Measurements from ENCODE around the gene ORAI2. TPM values are rescaled to one million over a fixed set of nuclear protein-coding genes. Genes with fewer than 3 reads are reported as not detected.

Gene ORAI2
- total and polyA plus RNA-seq, 2 of the 13 experiments (the other 11 are each of a cell fraction or from before 2014, with no cell fraction given) = 3.0 to 6.0 TPM

- TF ChIP-seq PRDM4 (CRISPR knock-in tag; IDR thresholded peaks at IDR 0.05; ENCODE audit: borderline replicate concordance) = no peak
- TF ChIP-seq THAP11 (CRISPR knock-in tag; IDR thresholded peaks at IDR 0.05) = peak; percentile 100
- no peak for TF ChIP-seq NONO (IDR thresholded peaks at IDR 0.05)
- TF ChIP-seq NONO (CRISPR knock-in tag; conservative IDR thresholded peaks at IDR 0.05) = peak; percentile 80
- TF ChIP-seq NR3C1 (CRISPR knock-in tag; IDR thresholded peaks at IDR 0.05) = no peak
- TF ChIP-seq NFE2L1 (CRISPR knock-in tag; IDR thresholded peaks at IDR 0.05; ENCODE audit: borderline replicate concordance) = 0 out of 2 replicates have a peak, but pooled peaks have one; percentile 52
- TF ChIP-seq, protein P1, sequence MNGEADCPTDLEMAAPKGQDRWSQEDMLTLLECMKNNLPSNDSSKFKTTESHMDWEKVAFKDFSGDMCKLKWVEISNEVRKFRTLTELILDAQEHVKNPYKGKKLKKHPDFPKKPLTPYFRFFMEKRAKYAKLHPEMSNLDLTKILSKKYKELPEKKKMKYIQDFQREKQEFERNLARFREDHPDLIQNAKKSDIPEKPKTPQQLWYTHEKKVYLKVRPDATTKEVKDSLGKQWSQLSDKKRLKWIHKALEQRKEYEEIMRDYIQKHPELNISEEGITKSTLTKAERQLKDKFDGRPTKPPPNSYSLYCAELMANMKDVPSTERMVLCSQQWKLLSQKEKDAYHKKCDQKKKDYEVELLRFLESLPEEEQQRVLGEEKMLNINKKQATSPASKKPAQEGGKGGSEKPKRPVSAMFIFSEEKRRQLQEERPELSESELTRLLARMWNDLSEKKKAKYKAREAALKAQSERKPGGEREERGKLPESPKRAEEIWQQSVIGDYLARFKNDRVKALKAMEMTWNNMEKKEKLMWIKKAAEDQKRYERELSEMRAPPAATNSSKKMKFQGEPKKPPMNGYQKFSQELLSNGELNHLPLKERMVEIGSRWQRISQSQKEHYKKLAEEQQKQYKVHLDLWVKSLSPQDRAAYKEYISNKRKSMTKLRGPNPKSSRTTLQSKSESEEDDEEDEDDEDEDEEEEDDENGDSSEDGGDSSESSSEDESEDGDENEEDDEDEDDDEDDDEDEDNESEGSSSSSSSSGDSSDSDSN (CRISPR knock-in tag; IDR thresholded peaks at IDR 0.05) = peak; percentile 73
- no peak for TF ChIP-seq ZNF282 (IDR thresholded peaks at IDR 0.05; ENCODE audit: partially characterized antibody)
- no peak; the same call in 1 of the 2 replicates for TF ChIP-seq HOXA5 (CRISPR knock-in tag; IDR thresholded peaks at IDR 0.05)
- TF ChIP-seq MEIS2 (CRISPR knock-in tag; IDR thresholded peaks at IDR 0.05) = no peak
- no peak for TF ChIP-seq NFYB (CRISPR knock-in tag; IDR thresholded peaks at IDR 0.05)
- TF ChIP-seq KLF16 (CRISPR knock-in tag; IDR thresholded peaks at IDR 0.05) = 0 out of 4 replicates have a peak, but pooled peaks have one; percentile 17 to 26
- TF ChIP-seq, protein P2, sequence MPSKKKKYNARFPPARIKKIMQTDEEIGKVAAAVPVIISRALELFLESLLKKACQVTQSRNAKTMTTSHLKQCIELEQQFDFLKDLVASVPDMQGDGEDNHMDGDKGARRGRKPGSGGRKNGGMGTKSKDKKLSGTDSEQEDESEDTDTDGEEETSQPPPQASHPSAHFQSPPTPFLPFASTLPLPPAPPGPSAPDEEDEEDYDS (CRISPR knock-in tag; IDR thresholded peaks at IDR 0.05) = peak; percentile 46
- TF ChIP-seq, protein P3, sequence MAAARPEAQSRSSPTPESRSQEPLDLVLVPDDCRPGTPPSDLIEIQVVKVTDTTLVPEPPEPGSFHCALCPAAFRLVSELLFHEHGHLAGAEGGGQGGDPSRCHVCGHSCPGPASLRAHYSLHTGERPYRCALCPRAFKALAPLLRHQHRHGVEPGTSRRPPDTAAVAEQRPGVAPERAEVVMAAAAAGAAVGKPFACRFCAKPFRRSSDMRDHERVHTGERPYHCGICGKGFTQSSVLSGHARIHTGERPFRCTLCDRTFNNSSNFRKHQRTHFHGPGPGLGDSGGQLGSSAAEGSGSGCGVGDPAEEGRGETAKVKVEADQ (CRISPR knock-in tag; IDR thresholded peaks at IDR 0.05; ENCODE audit: borderline replicate concordance) = 0 out of 2 replicates have a peak, but pooled peaks have one; percentile 15
- peak; percentile 40; the same call in 1 of the 2 replicates for TF ChIP-seq ZGPAT (CRISPR knock-in tag; IDR thresholded peaks at IDR 0.05)
- TF ChIP-seq ZNF883 (CRISPR knock-in tag; IDR thresholded peaks at IDR 0.05; ENCODE audit: not compliant biosample characterization) = no peak
- peak; percentile 72; the same call in 1 of the 2 replicates for TF ChIP-seq ETV6 (CRISPR knock-in tag; conservative IDR thresholded peaks at IDR 0.05)
- TF ChIP-seq MATR3 (CRISPR knock-in tag; IDR thresholded peaks at IDR 0.05) = no peak
- TF ChIP-seq CEBPB (IDR thresholded peaks at IDR 0.05; ENCODE audit: borderline replicate concordance, low read depth, low read length) = no peak
- TF ChIP-seq ZNF776 (CRISPR knock-in tag; IDR thresholded peaks at IDR 0.05) = 0 out of 2 replicates have a peak, but pooled peaks have one; percentile 21
- TF ChIP-seq FIP1L1 (IDR thresholded peaks at IDR 0.05; ENCODE audit: borderline replicate concordance, insufficient read depth, low read depth, low read length) = no peak
Measured at GRCh38 chr7:102464577-102465280, 31.4 kb downstream of the ORAI2 start, which contains the start of the genes ALKBH4 and LRWD1 (continued).

Data from HepG2 (cell line).